DND-41 (cell line): ENCODE data around the gene TTC33.

Source experiments
- EZH2 ChIP-seq: IDR thresholded peaks from 3 replicates; pipeline ENCODE4 v1.6.1; 2012; ENCODE audit warnings: borderline replicate concordance, low read depth, mild to moderate bottlenecking, moderate library complexity, low read length, inconsistent platforms; ENCODE audit not compliant: severe bottlenecking
- TF ChIP-seq, protein P1 (sequence below): IDR thresholded peaks from 2 replicates; pipeline ENCODE4 v1.5.1; 2012; ENCODE audit warnings: borderline replicate concordance, low read length, moderate library complexity, mild to moderate bottlenecking; ENCODE audit not compliant: poor library complexity, severe bottlenecking; ENCODE audit errors: extremely low read depth

DNA sequence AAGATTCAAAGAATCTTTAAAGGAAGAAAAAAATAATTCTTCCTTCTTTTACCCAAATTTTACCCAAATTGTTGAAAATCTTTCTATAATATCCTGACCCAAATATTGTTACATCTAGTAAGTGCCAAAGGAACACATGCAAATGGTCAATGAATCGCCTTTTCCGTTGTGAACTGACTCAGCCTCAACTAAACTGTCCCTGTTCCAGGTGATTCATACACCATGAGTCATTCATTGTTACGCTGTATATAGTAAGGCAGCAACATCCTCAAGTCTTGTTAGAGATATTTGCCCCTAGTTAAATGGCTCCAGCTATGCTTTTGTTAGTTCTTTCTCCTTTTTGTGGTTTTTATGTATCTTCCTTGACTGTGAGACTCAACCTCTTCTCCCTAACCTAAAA is 66.3 kb downstream of the TTC33 start:
- TF ChIP-seq, protein P1, sequence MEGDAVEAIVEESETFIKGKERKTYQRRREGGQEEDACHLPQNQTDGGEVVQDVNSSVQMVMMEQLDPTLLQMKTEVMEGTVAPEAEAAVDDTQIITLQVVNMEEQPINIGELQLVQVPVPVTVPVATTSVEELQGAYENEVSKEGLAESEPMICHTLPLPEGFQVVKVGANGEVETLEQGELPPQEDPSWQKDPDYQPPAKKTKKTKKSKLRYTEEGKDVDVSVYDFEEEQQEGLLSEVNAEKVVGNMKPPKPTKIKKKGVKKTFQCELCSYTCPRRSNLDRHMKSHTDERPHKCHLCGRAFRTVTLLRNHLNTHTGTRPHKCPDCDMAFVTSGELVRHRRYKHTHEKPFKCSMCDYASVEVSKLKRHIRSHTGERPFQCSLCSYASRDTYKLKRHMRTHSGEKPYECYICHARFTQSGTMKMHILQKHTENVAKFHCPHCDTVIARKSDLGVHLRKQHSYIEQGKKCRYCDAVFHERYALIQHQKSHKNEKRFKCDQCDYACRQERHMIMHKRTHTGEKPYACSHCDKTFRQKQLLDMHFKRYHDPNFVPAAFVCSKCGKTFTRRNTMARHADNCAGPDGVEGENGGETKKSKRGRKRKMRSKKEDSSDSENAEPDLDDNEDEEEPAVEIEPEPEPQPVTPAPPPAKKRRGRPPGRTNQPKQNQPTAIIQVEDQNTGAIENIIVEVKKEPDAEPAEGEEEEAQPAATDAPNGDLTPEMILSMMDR: no peak
- TF ChIP-seq EZH2: no peak
